AG04449 (cell line): Measurements from ENCODE around the gene SCN8A.
A peak's percentile ranks its signal among the peaks of the same experiment; 100 is the strongest.

Source experiments
- CTCF ChIA-PET: fragments of 350-600 bp; formaldehyde crosslinking; extraction: SDS; loops from one replicate; lab custom pipeline; 2021; ENCODE audit warnings: antibody characterized with exemption; lab: Yijun Ruan, JAX
- POLR2A ChIA-PET: fragments of 400-600, 350-600 bp; formaldehyde crosslinking; extraction: SDS; loops from one replicate; lab custom pipeline; 2020; ENCODE audit warnings: antibody characterized with exemption, inconsistent platforms; lab: Yijun Ruan, JAX
- DNase-seq: peaks from one replicate; pipeline ENCODE4 v3.0.0-alpha.2; 2010; ENCODE audit warnings: low read depth, low spot score
- H3K4me3 ChIP-seq: 2 replicates; pipeline ENCODE4 v1.5.1; 2011; ENCODE audit warnings: low read depth, mild to moderate bottlenecking, control low read depth, low read length
- CTCF ChIP-seq: IDR thresholded peaks from one replicate; pipeline ENCODE4 v1.5.1; 2011; ENCODE audit warnings: mild to moderate bottlenecking, moderate library complexity, low read length, control low read depth, inconsistent platforms; ENCODE audit not compliant: insufficient read depth; ENCODE audit errors: missing control alignments

SCN8A gene

DNA sequence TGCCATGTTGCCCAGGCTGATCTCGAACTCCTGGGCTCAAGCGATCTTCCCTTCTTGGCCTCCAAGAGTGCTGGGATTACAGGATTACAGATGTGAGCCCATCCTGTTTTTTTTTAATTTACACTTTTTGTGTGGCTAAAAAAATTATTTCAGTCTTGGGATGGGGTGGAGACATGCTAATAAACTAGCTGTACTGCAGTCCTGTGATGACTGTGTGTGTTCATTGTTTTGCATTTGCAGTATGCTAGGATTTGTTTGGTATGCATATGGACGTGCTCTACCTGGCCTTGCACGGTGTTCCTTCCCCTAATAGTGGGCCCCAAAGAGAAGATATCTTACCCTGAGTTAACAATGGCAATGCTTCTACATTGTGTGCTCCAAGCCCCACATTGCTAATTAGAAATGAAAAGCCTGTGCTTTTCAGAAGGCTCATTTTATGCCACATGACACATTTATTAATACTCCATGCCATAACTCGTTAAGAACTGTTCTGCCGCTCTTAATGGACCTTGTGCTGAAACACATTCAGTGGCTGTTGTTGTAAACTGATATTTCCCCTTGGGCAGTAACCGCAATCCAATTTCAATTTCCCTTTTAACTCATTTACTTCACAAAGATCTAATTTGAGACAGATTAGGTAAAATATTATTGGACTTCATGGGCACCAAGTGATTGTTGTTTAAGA lies 86.4 kb downstream of the SCN8A start:
- ChIA-PET POLR2A (no interaction called here), CTCF (interaction anchor here (0.7 to 1.7 kb wide), 13 partner anchors 10 to 147 kb away, joined by 3 to 7 read pairs (median 3); no protein-coding TSS in a partner anchor)
- DNase-seq: no peak

DNA sequence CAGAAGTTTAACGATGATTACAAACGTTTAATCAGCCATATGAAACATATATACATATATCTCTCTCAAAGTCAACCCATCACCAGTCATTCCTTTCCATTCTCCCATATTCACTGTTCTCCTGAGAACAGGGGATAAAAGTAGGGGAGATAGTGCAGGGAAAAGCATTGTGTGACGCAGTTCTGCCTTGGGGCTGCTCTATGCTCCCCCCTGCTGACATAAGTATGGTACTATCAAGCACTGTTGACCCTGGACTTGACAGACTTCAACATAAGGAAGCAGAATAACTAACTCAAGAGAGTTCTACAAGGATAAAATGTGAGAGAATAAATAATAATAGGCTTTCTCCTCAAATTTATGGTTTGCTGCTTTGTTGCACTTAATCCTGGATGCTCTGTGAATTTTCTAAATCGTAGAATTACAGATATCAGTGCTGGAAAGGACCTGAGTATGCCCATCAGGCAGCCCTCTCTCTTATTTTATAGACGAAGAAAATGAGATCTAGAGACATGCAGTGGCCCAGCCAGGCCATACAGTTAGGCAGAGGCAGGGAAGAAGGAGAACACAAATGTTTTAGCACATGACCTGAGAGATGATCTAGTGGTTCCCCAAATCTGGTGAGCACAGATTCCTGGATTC lies 87.2 kb downstream of the SCN8A start:
- ChIA-PET CTCF (interaction anchor here (0.7 to 2.7 kb wide), 25 partner anchors 8 to 257 kb away, joined by 3 to 10 read pairs (median 4); no protein-coding TSS in a partner anchor), POLR2A (no interaction called here)
- peak; percentile 77 for TF ChIP-seq CTCF
- H3K4me3 ChIP-seq: no peak overlapping the region
- no peak for DNase-seq

More for the DNA sequence above, 86.4 kb downstream of the SCN8A start:
- no peak for TF ChIP-seq CTCF
- H3K4me3 ChIP-seq: no peak overlapping the region

DNA sequence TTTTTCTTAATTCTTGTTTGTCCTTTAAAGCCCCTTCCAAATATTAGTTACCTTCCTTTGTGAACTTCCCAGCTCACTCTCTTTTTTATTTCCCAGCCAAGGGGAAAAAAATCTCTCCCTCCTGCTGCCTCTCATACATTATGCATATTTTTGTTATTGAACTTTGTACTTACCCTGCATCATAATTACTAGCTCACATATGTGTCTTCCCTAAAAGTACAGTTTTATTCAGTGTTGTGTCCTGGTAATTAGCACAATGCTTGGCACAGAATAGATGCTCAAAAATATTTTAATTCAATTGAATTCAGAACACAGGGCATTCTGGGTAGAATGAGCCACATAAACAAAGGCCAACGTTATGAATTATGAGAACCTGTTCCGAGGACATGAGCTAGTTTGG lies 91.9 kb downstream of the SCN8A start:
- DNase-seq: no peak
- ChIA-PET POLR2A (no interaction called here), CTCF (interaction anchor here (0.9 to 2.5 kb wide), 5 partner anchors 10 to 261 kb away, joined by 3 to 7 read pairs (median 3); a partner anchor contains a TSS)
- no peak overlapping the region for H3K4me3 ChIP-seq
- TF ChIP-seq CTCF: no peak

DNA sequence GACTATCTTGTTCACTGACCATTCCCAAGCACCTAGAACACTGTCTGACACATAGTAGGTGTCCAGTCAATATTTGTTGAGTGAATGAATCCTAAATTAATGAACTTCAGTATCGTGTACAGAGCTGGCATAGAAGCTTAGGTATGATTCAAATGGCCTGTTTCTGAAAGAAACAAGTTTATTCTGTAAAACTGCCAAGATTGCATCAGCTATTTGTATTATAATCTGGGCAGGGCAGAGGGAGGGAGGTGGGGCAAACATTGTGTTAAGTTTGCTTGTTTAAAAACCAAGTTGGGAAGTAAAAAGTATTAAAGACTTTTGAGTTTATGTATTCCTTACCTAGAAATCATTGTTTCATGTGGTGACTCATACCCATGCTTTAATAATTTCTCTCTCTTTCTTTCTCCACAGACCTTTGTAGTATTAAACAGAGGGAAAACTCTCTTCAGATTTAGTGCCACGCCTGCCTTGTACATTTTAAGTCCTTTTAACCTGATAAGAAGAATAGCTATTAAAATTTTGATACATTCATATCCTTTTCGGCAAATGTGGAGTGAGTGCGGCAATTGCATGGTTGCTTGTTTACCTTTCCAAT lies 92.8 kb downstream of the SCN8A start:
- ChIA-PET POLR2A (no interaction called here), CTCF (interaction anchor here (0.9 to 2.5 kb wide), 8 partner anchors 7 to 262 kb away, joined by 3 to 7 read pairs (median 3); a partner anchor contains a TSS)
- no peak overlapping the region for H3K4me3 ChIP-seq
- no peak for DNase-seq
- no peak for TF ChIP-seq CTCF

DNA sequence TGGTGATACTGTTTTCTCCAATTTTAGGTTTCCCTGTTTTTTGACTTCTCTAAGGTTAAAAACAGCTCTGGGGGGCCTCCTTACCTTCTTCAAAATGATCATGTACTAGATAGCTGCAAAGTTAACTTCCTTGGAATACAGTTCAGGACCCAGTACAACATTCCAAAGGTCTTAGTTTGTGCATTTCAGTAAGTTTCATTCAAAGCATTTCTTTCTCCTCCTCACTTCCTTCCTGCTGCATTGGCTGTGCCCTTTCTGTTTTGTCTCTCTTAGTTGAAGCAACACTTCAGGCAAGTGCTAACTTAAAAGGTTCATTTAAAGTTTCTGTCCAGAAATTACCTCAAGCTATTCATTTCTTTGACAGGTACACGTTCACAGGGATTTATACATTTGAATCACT lies 95.7 kb downstream of the SCN8A start:
- ChIA-PET POLR2A (interaction anchor here (1.0 kb wide), 1 partner anchor 94 kb away, joined by 3 read pairs; no protein-coding TSS in a partner anchor), CTCF (interaction anchor here (1.2 to 1.3 kb wide), 3 partner anchors 134 to 270 kb away, joined by 3 to 5 read pairs (median 5); no protein-coding TSS in a partner anchor)
- no peak for TF ChIP-seq CTCF
- H3K4me3 ChIP-seq: no peak overlapping the region
- DNase-seq: no peak
